HepG2 (cell line): ENCODE measurements around the gene SPNS2. TPM values are rescaled to one million over a fixed set of nuclear protein-coding genes. Genes with fewer than 3 reads are reported as not detected.
A peak's percentile ranks its signal among the peaks of the same experiment; 100 is the strongest.

Experiments used
- CEBPG ChIP-seq: IDR thresholded peaks from 2 replicates; pipeline ENCODE4 v1.6.1; 2016
- CENPX ChIP-seq: sonication (generic); formaldehyde crosslinking; IDR thresholded peaks from 2 replicates; pipeline ENCODE4 v1.9.0; 2021; ENCODE audit warnings: mild to moderate bottlenecking, missing genetic modification reagents, moderate library complexity
- GPN1 ChIP-seq: sonication (generic); formaldehyde crosslinking; IDR thresholded peaks from 2 replicates; pipeline ENCODE4 v1.5.1; 2020; ENCODE audit warnings: missing genetic modification reagents, borderline replicate concordance
- HMG20A ChIP-seq: IDR thresholded peaks from 2 replicates; pipeline ENCODE4 v1.6.1; 2016; ENCODE audit warnings: borderline replicate concordance
- MEIS2 ChIP-seq: sonication (generic); formaldehyde crosslinking; IDR thresholded peaks from 2 replicates; pipeline ENCODE4 v1.9.0; 2021; ENCODE audit warnings: mild to moderate bottlenecking, missing genetic modification reagents
- PAX8 ChIP-seq: sonication (generic); formaldehyde crosslinking; IDR thresholded peaks from 2 replicates; pipeline ENCODE4 v1.8.0; 2022; ENCODE audit warnings: mild to moderate bottlenecking, missing genetic modification reagents, borderline replicate concordance
- POLR2AphosphoS5 ChIP-seq: IDR thresholded peaks from 2 replicates; pipeline ENCODE4 v1.6.1; 2012; ENCODE audit warnings: low read depth, low read length
- REXO4 ChIP-seq: sonication (generic); formaldehyde crosslinking; IDR thresholded peaks from 2 replicates; pipeline ENCODE4 v1.8.0; 2022; ENCODE audit warnings: missing genetic modification reagents, mild to moderate bottlenecking, borderline replicate concordance
- RNF2 ChIP-seq: fragments of 450-650 bp; conservative IDR thresholded peaks from 2 replicates; pipeline ENCODE4 v1.6.1; 2016; ENCODE audit warnings: low read depth
- RXRB ChIP-seq: IDR thresholded peaks from 2 replicates; pipeline ENCODE4 v1.6.1; 2016; ENCODE audit warnings: borderline replicate concordance, missing genetic modification reagents, missing compliant biosample characterization
- SP1 ChIP-seq, 2 experiments: fragments of 450-650 bp in 1 of 2; sonication (generic) in 1 of 2; formaldehyde crosslinking in 1 of 2; IDR thresholded peaks; 2 replicates each; pipeline versions ENCODE4 v1.4.0 to v1.6.1; 2016 to 2020; ENCODE audit warnings: missing genetic modification reagents in 1 of 2
- SRSF9 ChIP-seq: fragments of 200-400 bp; formaldehyde crosslinking; IDR thresholded peaks from 2 replicates; pipeline ENCODE4 v1.6.1; 2018; ENCODE audit warnings: borderline replicate concordance, mild to moderate bottlenecking, low read depth, low read length; ENCODE audit not compliant: insufficient read depth, poor library complexity, severe bottlenecking
- XRCC5 ChIP-seq: fragments of 200-400 bp; formaldehyde crosslinking; optimal IDR thresholded peaks from 2 replicates; pipeline ENCODE3; 2017; ENCODE audit warnings: mild to moderate bottlenecking, low read length
- ZNF124 ChIP-seq: sonication (generic); formaldehyde crosslinking; IDR thresholded peaks from 2 replicates; pipeline ENCODE4 v1.4.0; 2020; ENCODE audit warnings: missing genetic modification reagents
- polyA plus RNA-seq, 8 experiments: library from polyadenylated mRNA; depleted of rRNA in 3 of 8; stranded (reverse) in 7 of 8; unstranded in 1 of 8; fragments of >200 nt; fragmentation: Illumina TruSeq in 4 of 8; extraction: Trizol in 4 of 8; gene quantifications; 2 replicates each; pipeline versions ENCODE4 v1.2.1 to v1.2.3, GENCODE V29; 2011 to 2016; ENCODE audit warnings: low read depth in 4 of 8, missing spikeins in 1 of 8, mixed read lengths in 1 of 8; ENCODE audit not compliant: insufficient read depth in 1 of 8
- total RNA-seq, 5 experiments: library from RNA; depleted of rRNA; stranded (reverse); fragments of >200 nt; fragmentation: Illumina TruSeq; extraction: Trizol; gene quantifications; 2 replicates each; pipeline ENCODE4 v1.2.3, GENCODE V29; 2016; ENCODE audit warnings: low read depth in 1 of 5
- TF ChIP-seq, protein P1 (sequence below): sonication (generic); formaldehyde crosslinking; IDR thresholded peaks from 2 replicates; pipeline ENCODE4 v1.4.0; 2020; ENCODE audit warnings: missing genetic modification reagents
- TF ChIP-seq, protein P2 (sequence below): sonication (generic); formaldehyde crosslinking; IDR thresholded peaks from 2 replicates; pipeline ENCODE4 v1.5.0; 2020; ENCODE audit warnings: missing genetic modification reagents
- TF ChIP-seq, protein P3 (sequence below): sonication (generic); formaldehyde crosslinking; IDR thresholded peaks from 2 replicates; pipeline ENCODE4 v1.8.1; 2023; ENCODE audit warnings: missing genetic modification reagents, mild to moderate bottlenecking, borderline replicate concordance
- TF ChIP-seq, protein P4 (sequence below): IDR thresholded peaks from 2 replicates; pipeline ENCODE4 v1.6.1; 2016; ENCODE audit warnings: missing compliant biosample characterization, missing genetic modification reagents, borderline replicate concordance
- TF ChIP-seq, protein P5 (sequence below): sonication (generic); formaldehyde crosslinking; IDR thresholded peaks from 2 replicates; pipeline ENCODE4 v1.8.1; 2022; ENCODE audit warnings: mild to moderate bottlenecking, missing genetic modification reagents
- TF ChIP-seq, protein P6 (sequence below): sonication (generic); formaldehyde crosslinking; IDR thresholded peaks from 2 replicates; pipeline ENCODE4 v1.8.1; 2023; ENCODE audit warnings: mild to moderate bottlenecking, missing genetic modification reagents
- TF ChIP-seq, protein P7 (sequence below): sonication (generic); formaldehyde crosslinking; IDR thresholded peaks from 2 replicates; pipeline ENCODE4 v1.8.0; 2022; ENCODE audit warnings: mild to moderate bottlenecking, missing genetic modification reagents, moderate library complexity
- TF ChIP-seq, protein P8 (sequence below): sonication (generic); formaldehyde crosslinking; IDR thresholded peaks from 2 replicates; pipeline ENCODE4 v1.5.0; 2020; ENCODE audit warnings: mild to moderate bottlenecking, low read depth, missing genetic modification reagents, borderline replicate concordance

The SPNS2 gene
- total and polyA plus RNA-seq, 2 of the 13 experiments (the other 11 are each of a cell fraction or from before 2014, with no cell fraction given), result 0.01 TPM; not detected in 1

DNA sequence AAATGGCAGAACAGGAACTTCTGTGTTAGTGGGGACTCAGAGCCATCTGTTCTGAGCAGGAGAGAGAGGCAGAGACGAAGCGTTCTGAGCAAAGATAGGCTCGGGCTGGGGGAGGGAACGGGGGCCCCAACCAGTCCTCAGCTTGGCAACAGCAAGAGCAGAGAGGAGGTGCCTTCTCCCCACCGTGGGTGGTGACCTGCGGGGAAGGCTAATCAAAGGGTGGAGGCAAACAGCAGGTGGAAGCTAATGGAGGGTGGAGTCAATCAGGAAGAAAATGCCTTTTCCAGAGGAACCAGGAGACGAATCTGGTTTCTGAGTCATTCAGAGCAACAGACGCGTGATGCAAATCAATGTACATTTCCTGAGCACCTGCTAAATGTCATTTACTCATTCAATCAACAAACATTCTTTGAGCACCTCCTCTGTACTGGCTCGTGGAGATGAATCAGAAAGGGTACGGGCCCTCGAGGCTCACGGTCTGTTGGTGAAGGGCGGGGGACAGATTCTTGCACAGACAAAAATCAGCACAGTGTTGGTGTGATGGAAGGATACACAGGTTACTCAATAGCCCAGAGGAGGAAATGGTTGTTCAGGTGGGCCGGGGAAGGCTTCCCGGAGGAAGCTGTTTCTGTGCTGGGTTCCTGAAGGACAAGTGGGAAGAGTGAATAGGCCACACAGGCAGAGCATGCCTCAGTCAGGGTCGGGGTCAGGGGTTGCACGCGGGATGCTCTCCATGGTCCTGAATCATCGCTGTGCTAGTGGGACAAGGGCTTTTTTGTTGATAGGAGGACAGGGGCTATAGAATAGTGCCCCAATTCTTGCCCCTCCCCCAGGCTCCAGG is 5.7 kb upstream of the SPNS2 start (continued):
- TF ChIP-seq, protein P1, sequence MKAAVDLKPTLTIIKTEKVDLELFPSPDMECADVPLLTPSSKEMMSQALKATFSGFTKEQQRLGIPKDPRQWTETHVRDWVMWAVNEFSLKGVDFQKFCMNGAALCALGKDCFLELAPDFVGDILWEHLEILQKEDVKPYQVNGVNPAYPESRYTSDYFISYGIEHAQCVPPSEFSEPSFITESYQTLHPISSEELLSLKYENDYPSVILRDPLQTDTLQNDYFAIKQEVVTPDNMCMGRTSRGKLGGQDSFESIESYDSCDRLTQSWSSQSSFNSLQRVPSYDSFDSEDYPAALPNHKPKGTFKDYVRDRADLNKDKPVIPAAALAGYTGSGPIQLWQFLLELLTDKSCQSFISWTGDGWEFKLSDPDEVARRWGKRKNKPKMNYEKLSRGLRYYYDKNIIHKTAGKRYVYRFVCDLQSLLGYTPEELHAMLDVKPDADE (CRISPR knock-in tag), result 0 out of 2 replicates have a peak, but pooled peaks have one; percentile 62
- no peak for TF ChIP-seq PAX8 (CRISPR knock-in tag)
- TF ChIP-seq, protein P2, sequence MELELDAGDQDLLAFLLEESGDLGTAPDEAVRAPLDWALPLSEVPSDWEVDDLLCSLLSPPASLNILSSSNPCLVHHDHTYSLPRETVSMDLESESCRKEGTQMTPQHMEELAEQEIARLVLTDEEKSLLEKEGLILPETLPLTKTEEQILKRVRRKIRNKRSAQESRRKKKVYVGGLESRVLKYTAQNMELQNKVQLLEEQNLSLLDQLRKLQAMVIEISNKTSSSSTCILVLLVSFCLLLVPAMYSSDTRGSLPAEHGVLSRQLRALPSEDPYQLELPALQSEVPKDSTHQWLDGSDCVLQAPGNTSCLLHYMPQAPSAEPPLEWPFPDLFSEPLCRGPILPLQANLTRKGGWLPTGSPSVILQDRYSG, result peak; percentile 92; the same call in 1 of the 2 replicates
- TF ChIP-seq RNF2, result 0 out of 2 replicates have a peak, but pooled peaks have one; percentile 28
- TF ChIP-seq, protein P3, sequence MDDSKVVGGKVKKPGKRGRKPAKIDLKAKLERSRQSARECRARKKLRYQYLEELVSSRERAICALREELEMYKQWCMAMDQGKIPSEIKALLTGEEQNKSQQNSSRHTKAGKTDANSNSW (CRISPR knock-in tag), result no peak
- TF ChIP-seq RXRB (CRISPR knock-in tag), result peak; percentile 84
- peak; percentile 94 for TF ChIP-seq ZNF124
- TF ChIP-seq GPN1, result no peak
- no peak for TF ChIP-seq HMG20A (CRISPR knock-in tag)
- TF ChIP-seq, protein P4, sequence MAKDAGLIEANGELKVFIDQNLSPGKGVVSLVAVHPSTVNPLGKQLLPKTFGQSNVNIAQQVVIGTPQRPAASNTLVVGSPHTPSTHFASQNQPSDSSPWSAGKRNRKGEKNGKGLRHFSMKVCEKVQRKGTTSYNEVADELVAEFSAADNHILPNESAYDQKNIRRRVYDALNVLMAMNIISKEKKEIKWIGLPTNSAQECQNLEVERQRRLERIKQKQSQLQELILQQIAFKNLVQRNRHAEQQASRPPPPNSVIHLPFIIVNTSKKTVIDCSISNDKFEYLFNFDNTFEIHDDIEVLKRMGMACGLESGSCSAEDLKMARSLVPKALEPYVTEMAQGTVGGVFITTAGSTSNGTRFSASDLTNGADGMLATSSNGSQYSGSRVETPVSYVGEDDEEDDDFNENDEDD, result peak; percentile 46; the same call in 1 of the 2 replicates
- peak; percentile 85 for TF ChIP-seq MEIS2 (CRISPR knock-in tag)
- TF ChIP-seq, protein P5, sequence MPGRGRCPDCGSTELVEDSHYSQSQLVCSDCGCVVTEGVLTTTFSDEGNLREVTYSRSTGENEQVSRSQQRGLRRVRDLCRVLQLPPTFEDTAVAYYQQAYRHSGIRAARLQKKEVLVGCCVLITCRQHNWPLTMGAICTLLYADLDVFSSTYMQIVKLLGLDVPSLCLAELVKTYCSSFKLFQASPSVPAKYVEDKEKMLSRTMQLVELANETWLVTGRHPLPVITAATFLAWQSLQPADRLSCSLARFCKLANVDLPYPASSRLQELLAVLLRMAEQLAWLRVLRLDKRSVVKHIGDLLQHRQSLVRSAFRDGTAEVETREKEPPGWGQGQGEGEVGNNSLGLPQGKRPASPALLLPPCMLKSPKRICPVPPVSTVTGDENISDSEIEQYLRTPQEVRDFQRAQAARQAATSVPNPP (CRISPR knock-in tag), result no peak
- TF ChIP-seq REXO4, result no peak
- TF ChIP-seq SP1 (IDR thresholded peaks at IDR 0.05), result no peak
- 0 out of 2 replicates have a peak, but pooled peaks have one; percentile 33 for TF ChIP-seq SP1 (CRISPR knock-in tag; IDR thresholded peaks at IDR 0.05)
- TF ChIP-seq POLR2AphosphoS5, result no peak
- no peak for TF ChIP-seq CEBPG (CRISPR knock-in tag)
- TF ChIP-seq SRSF9, result no peak
- TF ChIP-seq, protein P6, sequence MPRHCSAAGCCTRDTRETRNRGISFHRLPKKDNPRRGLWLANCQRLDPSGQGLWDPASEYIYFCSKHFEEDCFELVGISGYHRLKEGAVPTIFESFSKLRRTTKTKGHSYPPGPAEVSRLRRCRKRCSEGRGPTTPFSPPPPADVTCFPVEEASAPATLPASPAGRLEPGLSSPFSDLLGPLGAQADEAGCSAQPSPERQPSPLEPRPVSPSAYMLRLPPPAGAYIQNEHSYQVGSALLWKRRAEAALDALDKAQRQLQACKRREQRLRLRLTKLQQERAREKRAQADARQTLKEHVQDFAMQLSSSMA (CRISPR knock-in tag), result no peak
- TF ChIP-seq, protein P7, sequence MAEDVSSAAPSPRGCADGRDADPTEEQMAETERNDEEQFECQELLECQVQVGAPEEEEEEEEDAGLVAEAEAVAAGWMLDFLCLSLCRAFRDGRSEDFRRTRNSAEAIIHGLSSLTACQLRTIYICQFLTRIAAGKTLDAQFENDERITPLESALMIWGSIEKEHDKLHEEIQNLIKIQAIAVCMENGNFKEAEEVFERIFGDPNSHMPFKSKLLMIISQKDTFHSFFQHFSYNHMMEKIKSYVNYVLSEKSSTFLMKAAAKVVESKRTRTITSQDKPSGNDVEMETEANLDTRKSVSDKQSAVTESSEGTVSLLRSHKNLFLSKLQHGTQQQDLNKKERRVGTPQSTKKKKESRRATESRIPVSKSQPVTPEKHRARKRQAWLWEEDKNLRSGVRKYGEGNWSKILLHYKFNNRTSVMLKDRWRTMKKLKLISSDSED (CRISPR knock-in tag), result no peak
- TF ChIP-seq, protein P8, sequence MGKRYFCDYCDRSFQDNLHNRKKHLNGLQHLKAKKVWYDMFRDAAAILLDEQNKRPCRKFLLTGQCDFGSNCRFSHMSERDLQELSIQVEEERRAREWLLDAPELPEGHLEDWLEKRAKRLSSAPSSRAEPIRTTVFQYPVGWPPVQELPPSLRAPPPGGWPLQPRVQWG (CRISPR knock-in tag), result no peak
- peak; percentile 46 for TF ChIP-seq XRCC5
- no peak for TF ChIP-seq CENPX (CRISPR knock-in tag)
